OCI-LY7 (cell line): Measurements from ENCODE around the gene DRC7.
"Not testable (repeated sequence)": the region's sequence is repeated elsewhere in the genome, so short reads cannot be mapped to it uniquely, and the experiment has no call there.

ENCODE experiments used
- EZH2phosphoT487 ChIP-seq: fragments of 200-600 bp; sonication (generic); IDR thresholded peaks from 2 replicates; pipeline ENCODE4 v1.6.1; 2018; ENCODE audit warnings: low read depth, borderline replicate concordance, mild to moderate bottlenecking, mixed run types, antibody characterized with exemption, low read length, moderate library complexity, mixed read lengths
- TF ChIP-seq, protein P1 (sequence below): fragments of 200-600 bp; sonication (generic); conservative IDR thresholded peaks from 2 replicates; pipeline ENCODE4 v1.5.1; 2014; ENCODE audit warnings: mild to moderate bottlenecking, antibody characterized with exemption, low read length, moderate library complexity, mixed read lengths

GRCh38 chr16:57746316-57746715 lies 51.7 kb downstream of the DRC7 start:
- TF ChIP-seq, protein P1, sequence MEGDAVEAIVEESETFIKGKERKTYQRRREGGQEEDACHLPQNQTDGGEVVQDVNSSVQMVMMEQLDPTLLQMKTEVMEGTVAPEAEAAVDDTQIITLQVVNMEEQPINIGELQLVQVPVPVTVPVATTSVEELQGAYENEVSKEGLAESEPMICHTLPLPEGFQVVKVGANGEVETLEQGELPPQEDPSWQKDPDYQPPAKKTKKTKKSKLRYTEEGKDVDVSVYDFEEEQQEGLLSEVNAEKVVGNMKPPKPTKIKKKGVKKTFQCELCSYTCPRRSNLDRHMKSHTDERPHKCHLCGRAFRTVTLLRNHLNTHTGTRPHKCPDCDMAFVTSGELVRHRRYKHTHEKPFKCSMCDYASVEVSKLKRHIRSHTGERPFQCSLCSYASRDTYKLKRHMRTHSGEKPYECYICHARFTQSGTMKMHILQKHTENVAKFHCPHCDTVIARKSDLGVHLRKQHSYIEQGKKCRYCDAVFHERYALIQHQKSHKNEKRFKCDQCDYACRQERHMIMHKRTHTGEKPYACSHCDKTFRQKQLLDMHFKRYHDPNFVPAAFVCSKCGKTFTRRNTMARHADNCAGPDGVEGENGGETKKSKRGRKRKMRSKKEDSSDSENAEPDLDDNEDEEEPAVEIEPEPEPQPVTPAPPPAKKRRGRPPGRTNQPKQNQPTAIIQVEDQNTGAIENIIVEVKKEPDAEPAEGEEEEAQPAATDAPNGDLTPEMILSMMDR = not testable (repeated sequence)
- TF ChIP-seq EZH2phosphoT487 = not testable (repeated sequence)
